Tracheal epithelial cell (primary cell): Measurements from ENCODE around the gene OR6K2. TPM values are rescaled to one million over a fixed set of nuclear protein-coding genes. Genes with fewer than 3 reads are reported as not detected.

Source experiments
- total RNA-seq: library from RNA; depleted of rRNA; stranded (reverse); fragments of >200 nt; gene quantifications from 2 replicates; pipeline ENCODE4 v1.2.1, GENCODE V29; 2014

Gene OR6K2, protein sequence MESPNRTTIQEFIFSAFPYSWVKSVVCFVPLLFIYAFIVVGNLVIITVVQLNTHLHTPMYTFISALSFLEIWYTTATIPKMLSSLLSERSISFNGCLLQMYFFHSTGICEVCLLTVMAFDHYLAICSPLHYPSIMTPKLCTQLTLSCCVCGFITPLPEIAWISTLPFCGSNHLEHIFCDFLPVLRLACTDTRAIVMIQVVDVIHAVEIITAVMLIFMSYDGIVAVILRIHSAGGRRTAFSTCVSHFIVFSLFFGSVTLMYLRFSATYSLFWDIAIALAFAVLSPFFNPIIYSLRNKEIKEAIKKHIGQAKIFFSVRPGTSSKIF
- not detected in 2 replicates for total RNA-seq

DNA sequence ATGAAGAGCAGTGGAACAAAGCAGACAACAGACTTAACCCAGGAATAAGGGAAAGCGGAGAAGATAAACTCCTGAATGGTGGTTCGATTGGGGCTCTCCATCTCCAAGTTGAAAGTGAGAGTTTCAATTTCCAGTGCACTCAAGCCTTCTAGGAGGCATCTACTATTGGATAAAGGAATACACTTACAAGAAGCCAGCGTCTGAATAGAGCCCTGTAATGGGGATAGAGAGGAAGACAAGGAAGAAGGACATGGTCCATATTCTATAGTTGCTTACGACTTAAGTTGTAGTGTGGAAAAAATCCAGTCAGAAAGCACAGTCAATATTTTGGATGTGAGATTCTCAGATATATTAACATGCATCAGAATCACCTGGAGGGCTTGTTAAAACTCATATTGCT, at the start of gene OR6K2:
OR6K2 (minus strand) TSS at position 101 of the 400 bp plus-strand sequence; CDS start at position 101, 0 bp downstream.

DNA sequence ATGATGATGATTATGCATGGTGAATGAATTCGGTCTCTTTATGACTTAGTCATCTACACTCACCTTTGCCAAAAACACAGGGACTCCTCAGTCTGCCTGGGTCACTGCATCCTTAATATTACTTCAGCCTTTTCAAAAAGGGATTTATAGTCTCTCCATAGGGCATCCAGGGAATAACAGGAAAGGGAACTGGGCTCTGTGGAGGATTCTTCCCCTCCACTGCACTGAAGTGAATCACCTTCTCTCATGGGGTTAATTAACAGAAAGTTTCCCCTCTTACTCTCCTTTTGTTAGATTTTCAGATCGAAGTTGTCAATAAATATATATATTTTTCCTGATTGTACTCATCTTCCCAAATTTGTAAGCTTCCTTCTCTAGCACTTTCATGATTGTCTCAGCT, 20.2 kb upstream of the OR6K2 start, which contains the start of gene OR6K3:
OR6K3 (minus strand) TSS at position 101 of the 400 bp plus-strand sequence. CDS start 2,605 bp downstream, outside the sequence.

DNA sequence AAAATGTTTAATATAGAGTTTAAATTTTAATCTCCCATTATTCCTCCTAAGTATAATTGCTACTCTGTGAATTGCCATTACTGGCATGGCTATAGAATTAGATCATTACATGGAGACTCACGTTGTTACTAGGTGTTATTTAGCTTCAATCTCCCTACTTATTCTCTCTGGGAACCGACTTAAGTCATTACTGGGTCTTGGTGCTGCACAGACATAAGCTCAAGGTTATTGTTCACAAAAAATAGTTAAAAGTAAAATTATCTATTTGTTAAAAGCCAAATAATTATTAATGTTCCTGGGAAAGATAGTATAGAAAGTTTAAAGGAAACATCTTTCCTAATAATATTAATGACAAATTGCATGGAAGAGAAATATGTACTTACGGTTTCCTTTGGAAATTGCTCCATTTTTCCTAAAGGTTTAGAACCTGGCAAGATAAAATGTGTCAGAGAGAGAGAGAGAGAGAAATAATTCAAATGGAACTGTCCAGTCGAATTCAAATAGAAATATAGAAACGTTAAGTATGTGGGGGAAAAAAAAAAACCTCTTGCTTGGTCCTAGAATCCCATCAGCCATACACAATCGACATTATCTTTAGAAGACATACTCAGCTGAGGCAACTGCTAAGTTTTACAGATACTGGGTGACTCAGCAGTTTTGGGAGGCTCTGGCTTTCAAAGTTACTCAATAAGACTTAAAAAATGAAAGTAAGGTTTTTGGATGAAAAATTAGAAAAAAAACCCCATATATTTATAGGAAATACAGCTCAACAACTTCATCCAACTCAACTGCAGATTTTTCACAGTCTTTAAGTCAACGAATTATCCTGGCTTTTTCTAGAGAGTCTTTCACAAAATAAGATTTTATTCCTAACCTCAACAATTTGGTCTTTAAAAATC, 14.1 kb downstream of the OR6K2 start, which contains the start of gene SPTA1:
SPTA1 (minus strand) TSS at position 605 of the 899 bp plus-strand sequence; CDS start at position 407, 198 bp downstream.

Other genes with a start within 250 kb of the OR6K2 start
- gene OR10K1, start 238.8 kb downstream of the OR6K2 start, total RNA-seq: not detected in 2 replicates
- gene OR10R2, start 228.4 kb downstream of the OR6K2 start, total RNA-seq: not detected in 2 replicates
- not detected in 2 replicates for gene OR6Y1, start 146.2 kb downstream of the OR6K2 start, total RNA-seq
- not detected in 2 replicates for gene OR6P1, start 130.1 kb downstream of the OR6K2 start, total RNA-seq
- not detected in 2 replicates for gene OR10X1, start 120.8 kb downstream of the OR6K2 start, total RNA-seq
- gene OR10Z1, start 95.4 kb downstream of the OR6K2 start, total RNA-seq: not detected in 2 replicates
- gene SPTA1, start 13.9 kb downstream of the OR6K2 start, total RNA-seq: not detected in 2 replicates
- gene OR6K3, start 20.1 kb upstream of the OR6K2 start, total RNA-seq: under 0.01 TPM in 1 of 2 replicates, not detected in the other
- not detected in 2 replicates for gene OR6K6, start 54.1 kb upstream of the OR6K2 start, total RNA-seq
- not detected in 2 replicates for gene OR6N1, start 71.5 kb upstream of the OR6K2 start, total RNA-seq
- gene OR6N2, start 80.6 kb upstream of the OR6K2 start, total RNA-seq: not detected in 2 replicates
- gene MNDA, start 130.7 kb upstream of the OR6K2 start, total RNA-seq: not detected in 2 replicates
- 0.48 TPM in 1 of 2 replicates, not detected in the other for gene PYHIN1, start 230.9 kb upstream of the OR6K2 start, total RNA-seq